IPS-NIHi11 (cell line): ENCODE measurements around the gene GRID1.
A peak's percentile ranks its signal among the peaks of the same experiment; 100 is the strongest.
"Not testable (repeated sequence)": the region's sequence is repeated elsewhere in the genome, so short reads cannot be mapped to it uniquely, and the experiment has no call there.

Experiments used
- DNase-seq: peaks from one replicate; pipeline ENCODE4 v3.0.0; 2012; ENCODE audit warnings: mixed read lengths, low spot score

The GRID1 gene

DNA sequence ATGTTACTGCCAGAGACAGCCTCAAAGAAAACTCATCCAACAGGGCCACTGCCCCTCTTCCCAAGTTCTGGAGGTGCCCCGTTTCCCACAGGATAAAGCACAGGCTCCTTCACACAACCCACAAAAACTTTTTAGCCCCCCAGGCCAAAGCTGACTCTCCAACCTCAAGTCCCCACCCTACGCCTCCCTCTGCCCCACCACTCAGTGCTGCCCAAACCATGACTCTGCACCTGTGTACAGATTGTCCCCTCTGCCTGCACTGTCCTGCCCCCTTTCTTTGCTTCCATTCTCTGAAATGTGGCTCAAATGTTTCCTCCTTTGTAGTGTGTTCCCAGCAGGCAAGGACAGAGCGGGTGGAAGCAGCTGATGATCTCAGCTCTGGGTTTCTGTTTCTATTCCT, 284.0 kb downstream of the GRID1 start:
- DNase-seq = no peak

DNA sequence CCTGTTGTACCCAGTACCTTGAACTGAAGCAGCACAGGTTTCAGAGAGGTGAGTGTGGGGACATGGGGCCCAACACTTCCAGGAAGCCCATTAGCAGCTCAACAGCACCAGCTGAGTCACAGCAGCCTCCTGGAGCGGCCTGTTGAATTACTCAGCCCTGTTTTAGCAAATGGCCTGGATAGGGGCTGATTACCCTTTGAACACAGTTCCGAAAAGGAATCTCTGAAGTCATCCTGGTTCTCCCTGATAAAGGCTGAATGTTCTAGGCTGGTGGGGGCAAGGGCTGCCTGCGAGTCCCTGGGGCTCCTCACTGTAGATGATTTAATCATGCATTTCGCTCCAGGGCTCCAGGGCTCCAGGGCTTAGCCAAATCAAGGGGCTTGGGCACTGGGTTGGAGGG, 287.5 kb downstream of the GRID1 start:
- DNase-seq = peak; percentile 68

DNA sequence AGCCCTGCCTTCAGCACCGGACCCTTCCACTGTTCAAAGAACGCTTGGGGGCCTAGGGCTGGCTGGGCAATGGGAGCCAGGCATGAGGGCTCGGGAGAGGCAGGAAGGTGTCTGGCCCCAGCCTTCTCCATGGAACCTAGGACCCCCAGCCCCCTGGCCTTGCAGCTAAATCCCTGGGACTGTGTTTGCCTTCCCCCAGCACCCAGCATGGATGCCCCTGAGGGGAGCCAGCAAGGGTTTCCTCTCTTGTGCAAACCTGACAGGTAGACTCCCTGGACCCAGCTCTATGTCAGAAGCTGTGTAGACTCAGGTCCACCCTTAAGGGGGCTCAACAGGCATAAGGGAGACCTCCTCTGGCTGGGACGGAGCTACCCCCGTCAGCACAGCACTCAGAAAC, 288.0 kb downstream of the GRID1 start:
- DNase-seq = no peak

DNA sequence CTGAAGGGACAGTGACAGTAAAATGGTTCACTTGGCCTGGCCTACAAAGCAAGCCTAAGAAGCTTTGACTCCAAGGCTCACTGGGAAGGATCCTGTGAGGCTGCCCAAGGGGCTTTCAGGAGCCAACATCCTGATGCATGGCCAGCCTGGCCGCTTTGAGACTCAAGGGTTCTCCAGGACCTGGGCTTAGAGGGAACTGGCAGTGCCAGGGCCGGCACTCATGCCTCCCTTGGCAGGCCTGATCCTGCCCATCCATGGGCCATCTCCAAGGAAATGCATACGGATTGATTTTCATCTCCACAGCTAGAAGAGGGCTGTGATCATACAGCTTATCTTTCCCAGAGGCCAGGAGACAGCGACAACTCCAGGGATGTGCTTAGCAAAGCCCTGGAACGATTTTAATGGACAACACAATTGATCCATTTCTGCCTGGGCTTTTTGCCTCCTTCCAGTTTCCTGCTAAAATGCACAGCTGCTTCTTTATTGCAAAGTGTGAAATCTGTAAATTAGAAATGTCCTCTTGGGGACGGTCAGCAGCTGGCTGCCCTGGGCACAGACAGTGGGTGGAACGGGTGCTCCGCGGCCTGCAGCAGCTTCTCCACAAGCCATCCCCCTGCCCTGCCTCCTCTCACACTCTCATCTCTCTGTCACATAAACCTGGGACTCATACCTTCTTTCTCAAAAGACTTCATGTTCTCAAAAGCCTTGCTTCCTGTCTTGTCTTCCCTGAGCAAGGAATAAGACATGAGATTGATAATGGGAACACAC, 288.5 kb downstream of the GRID1 start:
- no peak for DNase-seq

DNA sequence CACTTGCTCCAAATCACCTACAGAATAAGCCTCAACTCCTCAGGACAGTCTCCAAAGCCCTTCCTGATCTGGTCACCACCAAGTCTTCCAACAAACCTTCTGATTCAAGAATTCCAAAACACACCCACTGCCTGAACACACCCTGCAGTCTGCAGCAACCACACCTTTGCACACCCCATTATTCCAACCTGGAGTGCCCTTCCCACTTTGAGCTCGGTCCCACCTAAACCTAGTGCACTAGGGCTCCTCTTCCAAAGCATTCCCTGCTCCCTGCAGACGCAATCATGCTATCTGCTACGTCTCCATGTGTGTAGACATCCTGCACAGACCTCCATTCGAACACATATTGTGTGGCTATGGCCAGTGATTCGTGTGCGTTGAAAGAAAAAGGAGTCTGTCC, 289.3 kb downstream of the GRID1 start:
- DNase-seq = no peak

DNA sequence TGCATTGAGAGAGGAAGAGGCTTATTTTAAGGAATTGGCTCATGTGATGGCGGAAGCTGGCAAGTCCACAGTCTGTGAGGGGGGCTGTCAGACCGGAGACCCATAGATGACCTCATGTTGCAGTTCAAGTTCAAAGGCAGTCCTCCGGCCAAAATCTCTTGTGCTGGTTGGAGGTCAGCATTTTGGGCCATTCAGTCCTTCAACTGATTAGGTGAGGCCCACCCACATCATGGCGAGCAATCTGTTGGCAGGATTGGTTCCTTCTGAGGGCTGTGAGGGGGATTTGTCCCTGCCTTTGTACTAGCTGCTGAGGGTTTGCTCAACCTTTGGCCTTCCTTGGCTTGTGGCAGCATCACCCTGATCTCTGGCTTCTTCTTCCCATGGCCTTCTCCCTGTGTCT, 290.1 kb downstream of the GRID1 start:
- DNase-seq = not testable (repeated sequence)

DNA sequence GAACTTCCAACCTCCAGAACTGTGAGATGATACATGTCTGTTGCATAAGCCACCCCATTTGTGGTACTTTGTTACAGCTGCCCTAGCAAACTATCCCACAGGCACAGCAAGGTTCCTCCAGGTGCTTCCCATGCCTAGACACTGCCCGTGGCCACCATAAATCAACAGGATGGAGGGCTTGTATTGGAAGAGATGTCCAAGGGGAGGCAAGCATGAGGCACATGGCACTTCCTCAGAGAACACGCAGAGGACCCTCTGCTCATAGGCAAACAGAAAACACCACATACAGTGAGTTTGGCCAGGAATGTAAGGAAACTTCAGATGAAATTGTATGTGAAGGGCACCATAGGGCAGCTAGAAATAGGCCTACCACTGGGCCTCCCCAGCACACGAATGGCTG, 291.1 kb downstream of the GRID1 start:
- DNase-seq = no peak

DNA sequence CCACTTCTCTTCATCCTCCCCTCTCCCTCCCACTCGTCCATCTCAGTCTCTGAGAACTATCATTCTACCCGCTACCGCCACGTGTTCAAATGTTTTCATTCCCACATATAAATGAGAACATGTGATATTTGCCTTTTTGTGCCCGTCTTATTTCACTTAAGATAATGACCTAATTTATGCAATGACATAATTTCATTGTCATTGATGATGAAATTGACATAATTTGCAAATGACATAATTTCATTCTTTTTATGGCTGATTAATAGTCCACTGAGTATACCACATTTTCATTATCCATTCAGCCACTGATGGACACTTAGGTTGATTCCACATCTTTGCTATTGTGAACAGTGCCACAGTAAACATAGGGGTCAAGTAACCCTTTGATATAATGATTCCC, 292.3 kb downstream of the GRID1 start:
- DNase-seq = no peak

DNA sequence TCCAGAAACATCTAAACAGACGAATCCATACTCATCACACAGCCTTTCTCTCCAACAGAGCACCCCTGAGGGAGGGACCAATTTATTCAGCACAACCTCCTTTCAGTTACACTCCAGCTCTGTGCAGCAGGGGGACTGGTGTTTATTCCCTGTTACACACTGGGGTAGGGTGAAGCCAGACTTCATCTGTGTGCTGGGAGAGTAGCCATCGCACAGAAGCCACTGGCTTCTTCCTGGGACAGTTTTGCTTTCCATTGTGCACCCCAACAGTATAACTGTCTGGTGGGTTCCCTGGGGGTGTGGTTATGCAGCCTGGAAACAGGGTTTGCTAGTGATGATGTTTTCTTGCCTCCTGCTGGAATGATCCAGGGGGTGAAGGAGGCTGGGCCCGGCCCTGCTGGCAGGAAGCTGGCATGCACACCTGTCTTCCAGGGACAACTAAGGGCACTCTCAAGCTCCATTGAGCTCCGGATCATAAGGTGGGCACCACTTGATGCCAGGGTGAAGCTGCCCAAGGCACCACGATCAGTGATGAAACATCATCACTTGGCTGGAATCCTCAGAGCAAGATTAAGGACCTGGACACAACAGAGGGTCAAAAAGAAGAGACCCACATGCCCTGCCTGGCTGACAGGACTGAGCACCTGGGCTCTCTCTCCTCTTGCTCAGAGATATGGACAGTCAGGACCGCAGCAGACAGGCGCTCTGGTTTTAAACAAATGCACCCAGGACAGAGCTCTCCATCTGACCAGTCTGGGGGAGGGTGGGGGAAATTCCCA, 293.2 kb downstream of the GRID1 start:
- DNase-seq = no peak

DNA sequence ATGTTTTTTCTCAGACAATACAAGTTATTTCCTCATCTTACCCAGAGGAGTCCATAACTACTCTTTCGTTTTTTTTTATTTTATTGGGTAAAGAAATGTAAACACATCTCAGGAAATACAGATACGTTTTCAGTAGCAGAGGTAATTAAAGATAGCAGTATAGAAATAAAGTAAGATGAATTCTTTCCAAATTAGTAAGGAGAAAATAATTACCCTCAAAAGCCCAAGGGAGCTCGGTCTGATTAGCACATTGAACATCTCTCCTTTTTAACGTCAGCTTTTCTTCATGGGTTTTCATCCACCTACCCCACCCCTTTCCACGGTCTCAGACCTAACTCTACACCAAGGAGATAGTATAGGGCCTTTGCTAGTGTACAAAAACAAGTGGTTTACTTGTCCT, 294.2 kb downstream of the GRID1 start:
- no peak for DNase-seq

DNA sequence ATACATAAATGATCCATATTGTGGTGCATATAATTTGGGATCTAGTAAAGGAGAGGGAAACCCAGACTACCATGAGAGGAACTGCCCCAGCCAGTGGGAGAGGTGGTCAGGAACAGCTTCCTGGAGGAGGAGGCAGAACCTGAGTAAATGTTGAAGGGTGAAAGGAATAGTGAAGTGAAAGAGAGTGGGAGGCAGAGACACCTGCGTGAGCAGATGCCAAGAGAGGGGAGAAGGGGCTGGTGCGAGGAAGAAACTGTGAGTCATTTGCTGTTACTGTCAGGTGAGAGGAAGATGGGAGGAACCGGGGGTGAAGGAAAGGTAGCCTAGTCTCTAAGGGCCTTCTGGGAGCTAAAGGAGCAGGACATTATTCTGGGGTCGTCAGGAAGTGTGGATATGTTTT, 294.8 kb downstream of the GRID1 start:
- no peak for DNase-seq

DNA sequence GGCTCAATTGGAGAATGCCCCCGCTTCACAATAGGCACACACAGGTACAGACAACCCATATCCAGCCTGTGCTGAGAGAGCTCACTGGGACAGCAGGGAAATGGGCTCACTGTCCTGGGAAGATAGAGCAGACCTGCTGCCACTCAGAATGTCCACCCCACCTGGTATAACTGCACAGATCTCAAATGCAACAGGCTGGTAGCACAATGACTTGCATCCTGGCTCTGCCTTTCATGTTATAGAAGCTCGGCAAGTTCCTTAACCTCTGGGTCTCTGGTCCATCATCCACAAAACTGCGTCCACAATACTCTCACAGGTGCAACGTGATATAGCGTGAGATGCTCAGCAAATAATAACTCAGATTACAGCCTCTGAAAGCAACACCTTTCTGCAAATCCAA, 295.4 kb downstream of the GRID1 start:
- DNase-seq = no peak

DNA sequence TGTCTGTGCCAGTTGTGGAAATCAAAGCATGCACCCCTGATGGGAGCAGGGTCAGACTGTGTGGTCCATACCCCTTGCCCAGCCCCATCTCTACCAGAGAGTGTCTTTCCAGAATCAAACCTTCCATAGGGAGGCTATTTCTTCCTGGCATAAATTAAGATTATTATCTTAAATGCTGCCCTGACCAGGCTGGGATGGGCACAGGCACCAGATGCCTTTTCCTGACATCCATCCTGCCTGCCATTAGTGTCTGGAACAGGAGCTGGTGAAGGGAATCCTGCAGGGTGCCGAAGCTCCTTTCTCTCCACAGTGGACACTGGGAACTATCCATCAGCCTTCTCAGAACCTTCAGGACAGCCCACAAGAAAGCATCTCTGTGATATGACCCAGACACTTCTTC, 296.3 kb downstream of the GRID1 start:
- no peak for DNase-seq

DNA sequence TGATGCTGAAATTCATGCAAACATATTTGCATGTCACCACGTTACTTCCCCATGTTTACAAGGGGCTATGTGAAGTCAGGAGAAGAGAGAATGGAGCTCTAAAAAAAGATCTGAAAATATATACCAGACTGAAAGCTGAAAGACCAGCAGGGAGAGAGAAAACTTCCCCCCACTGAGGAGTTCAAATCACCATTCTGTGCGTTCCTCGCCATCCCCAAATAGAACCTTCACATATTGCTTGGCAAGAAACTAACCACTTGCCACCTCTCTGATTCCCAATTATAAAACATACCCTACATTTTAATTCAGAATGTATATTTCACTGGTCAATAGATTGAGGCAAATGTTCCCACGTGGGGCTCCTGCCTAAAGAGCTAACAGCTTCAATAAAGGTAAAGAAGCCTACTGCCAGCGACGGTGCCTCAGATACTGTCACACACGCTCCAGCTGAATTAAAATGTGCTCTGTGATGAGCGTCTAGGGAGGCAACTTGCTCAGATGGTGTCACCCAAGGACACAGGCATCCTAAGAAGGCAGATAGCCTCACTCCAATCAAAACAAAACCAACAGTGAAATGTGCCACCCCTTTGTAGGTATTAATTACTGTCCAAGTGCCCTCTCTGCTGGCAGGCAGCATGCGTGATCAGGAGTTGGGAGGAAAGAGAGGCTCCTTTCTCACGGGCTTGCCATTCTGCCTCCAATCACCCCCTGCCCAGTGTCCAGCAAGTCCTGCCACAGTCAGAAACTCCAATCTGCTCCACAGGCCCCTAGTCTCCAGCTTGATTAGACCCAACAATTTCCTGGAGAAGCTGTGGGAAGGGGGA, 298.2 kb downstream of the GRID1 start:
- no peak for DNase-seq

DNA sequence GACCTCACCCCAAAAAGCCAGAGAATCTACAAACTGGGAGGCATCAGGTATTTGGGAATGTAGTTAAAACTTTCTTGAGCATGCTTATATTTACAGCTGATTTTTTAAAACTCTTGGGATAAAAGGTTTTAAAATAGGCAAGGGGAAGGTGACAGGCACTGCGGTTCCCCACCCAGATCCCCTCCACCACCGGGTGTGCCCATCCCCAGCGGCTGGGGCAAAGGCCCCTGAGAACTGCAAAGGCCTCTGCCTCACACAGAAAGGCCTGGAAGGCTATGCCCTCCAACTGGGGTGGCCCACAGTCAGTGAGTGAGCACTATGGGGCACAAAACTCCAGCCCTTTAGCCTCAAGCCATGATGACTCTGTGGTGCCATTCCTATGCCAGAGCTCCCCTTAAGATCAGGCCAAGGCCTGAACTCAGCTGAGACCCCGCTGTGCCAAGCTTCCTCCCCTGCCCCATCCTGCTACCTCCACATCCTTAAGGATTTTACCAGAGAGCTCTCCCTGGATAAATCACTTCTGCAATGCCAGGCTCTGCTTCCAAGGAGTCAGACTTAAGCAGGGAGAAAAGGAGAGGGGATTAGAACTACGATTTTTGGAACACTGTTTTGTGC, 299.1 kb downstream of the GRID1 start:
- no peak for DNase-seq

DNA sequence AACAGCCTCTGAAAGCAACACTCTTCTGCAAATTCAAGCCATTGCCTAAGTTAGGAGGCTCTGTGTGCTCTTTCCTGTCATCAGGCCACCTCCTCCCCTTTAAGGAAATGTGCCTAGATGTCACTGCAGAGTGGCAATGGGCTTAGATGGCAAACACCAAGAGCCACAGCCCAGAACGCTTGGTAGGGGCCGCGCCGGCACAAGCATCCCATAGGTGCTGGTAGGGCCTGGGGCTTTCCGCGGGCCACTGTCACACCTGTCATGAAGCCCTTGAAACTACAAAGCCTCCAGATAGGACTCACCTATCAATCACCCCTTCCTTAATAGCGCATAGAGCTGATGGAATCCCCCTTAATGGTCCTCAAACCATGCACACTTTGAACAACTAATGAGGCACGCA, 299.9 kb downstream of the GRID1 start:
- no peak for DNase-seq

DNA sequence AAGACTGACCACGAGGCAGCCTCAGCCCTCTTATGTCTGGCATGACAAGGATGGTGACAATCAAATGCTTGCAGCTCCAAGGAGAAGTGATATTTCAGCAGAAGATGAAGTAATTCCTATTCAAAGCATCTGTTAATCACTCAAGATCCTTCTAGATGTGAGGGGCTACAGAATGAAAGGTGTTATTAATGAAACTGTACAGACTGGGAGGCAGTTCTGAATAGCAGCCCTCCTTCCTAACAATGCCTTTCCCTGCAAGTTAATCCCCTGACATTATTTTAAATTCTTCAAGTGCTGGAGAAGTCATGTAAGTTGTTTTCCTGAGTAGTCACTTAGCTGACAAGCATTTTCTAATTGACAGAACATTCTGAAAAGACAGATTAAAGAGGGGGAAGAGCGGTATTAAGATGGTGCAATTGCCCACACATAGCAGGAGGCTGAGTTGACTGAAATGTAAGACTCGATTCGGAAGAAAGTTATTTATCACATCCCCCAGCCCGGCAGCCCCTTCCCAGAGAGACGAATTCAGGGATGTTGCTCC, 300.8 kb downstream of the GRID1 start:
- no peak for DNase-seq

DNA sequence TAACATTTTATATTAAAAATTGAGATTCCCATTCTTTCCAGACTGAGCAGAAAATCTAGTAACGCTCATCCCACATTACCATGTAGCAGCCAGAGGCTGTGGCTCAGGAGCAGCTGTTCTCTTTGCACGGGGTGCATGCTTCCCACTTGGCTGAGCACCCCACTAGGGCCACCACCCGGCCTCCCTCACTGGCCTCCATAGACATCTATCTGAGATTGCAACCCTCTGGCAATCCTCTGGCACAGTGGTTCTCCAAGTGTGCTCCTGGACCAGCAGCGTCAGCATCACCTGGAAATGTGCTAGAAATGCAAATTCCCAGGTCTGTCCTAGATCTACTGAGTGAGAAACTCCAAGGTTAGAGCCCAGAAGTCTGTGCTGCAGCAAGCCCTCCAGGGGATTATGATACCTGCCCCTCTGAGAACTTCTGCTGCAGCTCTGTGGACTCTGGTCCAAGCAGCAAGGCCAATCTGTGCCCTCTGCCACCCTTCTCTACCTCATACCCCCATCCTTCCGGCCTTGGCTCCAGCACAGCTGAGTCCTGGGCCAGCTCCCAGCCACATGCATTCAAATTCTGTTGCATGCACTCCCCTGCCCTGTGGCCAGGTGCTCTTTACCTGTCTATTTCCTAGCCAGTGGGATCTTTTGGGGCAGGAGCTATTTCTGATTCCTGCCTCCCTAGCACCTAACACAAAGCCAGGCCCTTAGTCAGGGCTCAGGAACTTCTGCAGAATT, 301.5 kb downstream of the GRID1 start:
- no peak for DNase-seq

DNA sequence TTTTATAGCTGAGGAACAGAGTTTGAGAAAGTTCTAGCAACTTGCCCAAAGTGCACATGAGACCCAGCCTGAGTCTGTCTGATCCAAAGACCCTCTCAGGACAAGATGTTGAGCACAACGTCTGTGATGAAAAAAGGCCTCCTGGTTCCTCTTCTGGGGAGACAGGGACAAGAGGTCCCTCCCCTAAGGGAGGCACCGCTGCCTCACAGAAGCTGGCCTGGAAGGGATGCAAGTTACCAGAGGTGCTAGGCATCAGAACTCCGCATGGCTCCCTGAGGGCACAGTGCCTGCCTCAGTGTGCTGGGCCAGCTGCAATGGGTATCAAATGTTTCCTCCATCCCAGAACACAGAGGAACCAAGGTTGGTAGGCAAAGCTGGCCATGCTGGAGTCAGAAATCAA, 302.4 kb downstream of the GRID1 start:
- no peak for DNase-seq

DNA sequence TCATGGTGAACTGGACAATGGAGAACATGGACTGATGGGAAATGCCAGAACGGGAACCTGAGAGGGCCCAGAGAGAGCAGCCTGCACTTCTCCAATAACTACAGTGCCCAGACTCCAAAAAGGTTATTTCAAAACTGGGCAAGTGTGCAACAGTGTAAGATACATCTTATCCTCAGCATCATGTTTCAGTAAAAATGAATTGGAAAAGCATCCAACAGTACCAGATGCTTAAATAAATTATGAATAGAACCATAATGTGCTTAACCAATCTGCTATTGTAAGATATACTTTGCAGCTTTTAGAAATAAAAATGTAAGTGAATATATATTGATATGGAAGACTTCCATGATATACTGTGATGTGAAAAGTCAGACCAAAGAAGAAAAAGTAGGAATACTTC, 303.3 kb downstream of the GRID1 start:
- DNase-seq = no peak

DNA sequence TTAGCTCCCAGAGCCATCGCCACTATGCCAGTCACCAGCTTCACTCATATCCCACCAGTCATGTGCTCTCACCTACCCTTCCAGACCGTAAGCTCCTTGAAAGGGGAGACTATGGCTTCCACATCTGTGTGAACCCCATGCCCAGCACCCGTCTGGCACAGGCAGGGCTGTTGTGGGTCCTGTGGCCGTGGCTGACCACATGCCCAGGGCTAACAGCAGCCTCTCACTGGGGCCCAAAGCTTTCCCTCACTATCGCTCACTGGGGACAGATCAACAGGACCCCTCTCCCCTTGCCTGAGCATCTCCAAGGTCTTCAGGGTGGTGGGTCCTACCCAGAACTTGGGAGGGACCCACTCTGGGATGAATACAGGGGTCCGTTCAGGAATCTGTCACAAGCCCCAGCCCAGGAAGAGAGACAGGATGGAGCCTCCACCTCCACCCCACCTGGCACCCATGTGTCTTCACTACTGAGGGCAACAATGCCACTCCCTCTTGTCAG, 303.9 kb downstream of the GRID1 start:
- no peak for DNase-seq
